ENCODE results near the gene SFTPD. TPM values are rescaled to one million over a fixed set of nuclear protein-coding genes. Genes with fewer than 3 reads are reported as not detected.

SFTPD gene
- total and polyA plus RNA-seq, 2 donors from 2014 or later, result 1.7 TPM

DNA sequence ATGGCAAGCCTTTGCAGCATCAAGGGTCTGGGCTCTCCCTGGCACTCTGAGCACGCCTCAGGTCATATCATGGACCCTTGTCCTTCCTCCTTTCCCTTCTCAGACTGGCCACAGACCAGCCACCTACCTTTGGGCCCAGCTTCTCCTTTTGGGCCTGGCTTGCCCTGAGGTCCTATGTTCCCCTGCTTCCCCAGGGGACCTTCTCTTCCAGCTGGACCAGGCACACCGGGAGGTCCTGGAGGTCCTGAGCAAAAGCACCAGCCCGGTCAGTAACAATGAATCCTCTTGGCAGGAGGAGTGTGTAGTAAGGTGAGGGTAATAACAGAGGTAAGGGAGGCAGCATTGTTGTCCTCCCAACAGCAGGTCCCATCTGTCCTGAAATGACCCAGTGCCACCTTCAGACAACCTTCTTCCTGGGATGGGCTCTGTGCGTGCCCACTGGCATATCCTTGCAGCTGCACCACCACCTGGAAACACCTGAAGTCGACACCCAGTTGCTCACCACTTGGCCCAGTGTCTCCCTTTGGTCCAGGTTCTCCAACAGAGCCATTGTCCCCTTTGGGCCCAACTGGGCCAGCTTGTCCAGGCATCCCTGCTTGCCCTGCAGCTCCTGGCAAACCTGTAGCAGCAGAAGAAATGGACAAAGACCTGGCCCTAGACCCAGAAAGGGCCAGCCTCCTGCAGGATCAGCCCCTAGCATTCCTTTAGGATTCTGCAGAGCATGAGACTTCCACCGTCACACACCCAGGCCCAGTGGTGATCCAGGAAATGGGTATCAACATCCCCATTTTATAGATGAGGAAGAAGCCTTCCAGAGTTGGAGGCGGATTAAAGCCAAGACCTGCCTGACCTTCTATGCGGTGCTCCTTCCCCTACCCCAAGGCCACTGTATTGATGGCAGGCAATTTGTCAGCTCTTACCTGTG is 6.4 kb downstream of the SFTPD start:
- TF ChIP-seq, protein P1, sequence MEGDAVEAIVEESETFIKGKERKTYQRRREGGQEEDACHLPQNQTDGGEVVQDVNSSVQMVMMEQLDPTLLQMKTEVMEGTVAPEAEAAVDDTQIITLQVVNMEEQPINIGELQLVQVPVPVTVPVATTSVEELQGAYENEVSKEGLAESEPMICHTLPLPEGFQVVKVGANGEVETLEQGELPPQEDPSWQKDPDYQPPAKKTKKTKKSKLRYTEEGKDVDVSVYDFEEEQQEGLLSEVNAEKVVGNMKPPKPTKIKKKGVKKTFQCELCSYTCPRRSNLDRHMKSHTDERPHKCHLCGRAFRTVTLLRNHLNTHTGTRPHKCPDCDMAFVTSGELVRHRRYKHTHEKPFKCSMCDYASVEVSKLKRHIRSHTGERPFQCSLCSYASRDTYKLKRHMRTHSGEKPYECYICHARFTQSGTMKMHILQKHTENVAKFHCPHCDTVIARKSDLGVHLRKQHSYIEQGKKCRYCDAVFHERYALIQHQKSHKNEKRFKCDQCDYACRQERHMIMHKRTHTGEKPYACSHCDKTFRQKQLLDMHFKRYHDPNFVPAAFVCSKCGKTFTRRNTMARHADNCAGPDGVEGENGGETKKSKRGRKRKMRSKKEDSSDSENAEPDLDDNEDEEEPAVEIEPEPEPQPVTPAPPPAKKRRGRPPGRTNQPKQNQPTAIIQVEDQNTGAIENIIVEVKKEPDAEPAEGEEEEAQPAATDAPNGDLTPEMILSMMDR (IDR thresholded peaks at IDR 0.05; ENCODE audit: borderline replicate concordance, extremely low read depth, insufficient read depth), result no peak
- H3K27ac ChIP-seq (ENCODE audit: low read depth in 2 of 2, low read length in 2 of 2), result no peak overlapping the region
- no peak overlapping the region for H3K4me3 ChIP-seq (ENCODE audit: low read length in 3 of 3)
- no peaks in the 10 kb centered on the region for H3K27me3 ChIP-seq (ENCODE audit: control insufficient read depth, insufficient read depth, low read length)
- DNase-seq (no peak), FAIRE-seq (no peak)
- intact Hi-C loops (cut with DNase I), result no loop called here
- no peaks in the 10 kb centered on the region for H3K9me3 ChIP-seq (ENCODE audit: control insufficient read depth in 2 of 3, insufficient read depth in 1 of 3, low read length in 3 of 3)
- H3K9ac ChIP-seq (ENCODE audit: low read length in 3 of 3), result no peak overlapping the region
- no peaks in the 10 kb centered on the region for H3K4me1 ChIP-seq (ENCODE audit: control insufficient read depth in 2 of 3, insufficient read depth in 2 of 3, low read depth in 1 of 3, low read length in 3 of 3)
- no peaks in the 10 kb centered on the region for H3K36me3 ChIP-seq (ENCODE audit: control insufficient read depth in 2 of 3, insufficient read depth in 3 of 3, low read length in 3 of 3)

DNA sequence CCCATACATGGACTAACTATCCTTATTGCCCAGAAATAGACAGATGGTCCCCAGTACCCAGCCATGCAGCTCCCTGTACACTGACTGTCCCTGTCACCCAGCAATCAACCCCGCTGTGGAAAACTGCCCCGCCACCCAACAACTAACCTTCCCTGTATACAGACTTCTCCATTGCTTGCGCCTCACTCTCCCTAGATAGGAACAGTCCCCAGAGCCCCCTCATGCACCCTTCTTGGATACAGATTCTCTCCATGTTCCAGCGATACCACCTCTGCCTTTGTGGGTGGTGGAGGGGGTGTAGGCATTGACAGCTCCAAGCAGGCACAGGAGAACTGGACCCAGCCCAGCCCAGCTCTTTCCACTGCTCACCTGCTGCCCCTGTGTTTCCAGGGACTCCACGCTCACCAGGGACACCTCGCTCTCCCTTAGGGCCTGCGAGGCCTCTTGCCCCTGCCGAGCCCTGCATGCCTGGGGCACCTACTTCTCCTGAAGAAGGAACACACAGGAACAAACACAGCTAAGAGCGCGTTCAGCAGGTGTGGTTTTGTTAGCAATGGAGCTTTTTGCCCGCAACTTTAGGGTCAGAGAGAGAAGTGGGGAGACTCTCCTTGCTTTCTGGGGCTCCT is 7.2 kb downstream of the SFTPD start:
- intact Hi-C loops (cut with DNase I), result no loop called here
- Histone ChIP-seq H3K36me3 (ENCODE audit: control insufficient read depth in 2 of 3, insufficient read depth in 3 of 3, low read length in 3 of 3) (no peaks in the 10 kb centered on the region), H3K27me3 (ENCODE audit: control insufficient read depth, insufficient read depth, low read length) (no peaks in the 10 kb centered on the region), H3K4me1 (ENCODE audit: control insufficient read depth in 2 of 3, insufficient read depth in 2 of 3, low read depth in 1 of 3, low read length in 3 of 3) (no peaks in the 10 kb centered on the region), H3K27ac (ENCODE audit: low read depth in 2 of 2, low read length in 2 of 2) (no peak overlapping the region), H3K9ac (ENCODE audit: low read length in 3 of 3) (no peak overlapping the region), H3K9me3 (ENCODE audit: control insufficient read depth in 2 of 3, insufficient read depth in 1 of 3, low read length in 3 of 3) (no peaks in the 10 kb centered on the region), H3K4me3 (ENCODE audit: low read length in 3 of 3) (no peak overlapping the region)
- FAIRE-seq (no peak), DNase-seq (no peak)
- TF ChIP-seq, protein P1 (IDR thresholded peaks at IDR 0.05; ENCODE audit: borderline replicate concordance, extremely low read depth, insufficient read depth), result no peak

GRCh38 chr10:79941146-79941545 is 7.8 kb downstream of the SFTPD start:
- H3K36me3 ChIP-seq (ENCODE audit: control insufficient read depth in 2 of 3, insufficient read depth in 3 of 3, low read length in 3 of 3), result no peaks in the 10 kb centered on the region
- H3K4me1 ChIP-seq (ENCODE audit: control insufficient read depth in 2 of 3, insufficient read depth in 2 of 3, low read depth in 1 of 3, low read length in 3 of 3), result no peaks in the 10 kb centered on the region
- DNase-seq, result no peak
- intact Hi-C loops (cut with DNase I), result no loop called here
- H3K27me3 ChIP-seq (ENCODE audit: control insufficient read depth, insufficient read depth, low read length), result no peaks in the 10 kb centered on the region
- H3K27ac ChIP-seq (ENCODE audit: low read depth in 2 of 2, low read length in 2 of 2), result no peak overlapping the region
- TF ChIP-seq, protein P1 (IDR thresholded peaks at IDR 0.05; ENCODE audit: borderline replicate concordance, extremely low read depth, insufficient read depth), result no peak
- no peak overlapping the region for H3K9ac ChIP-seq (ENCODE audit: low read length in 3 of 3)
- H3K9me3 ChIP-seq (ENCODE audit: control insufficient read depth in 2 of 3, insufficient read depth in 1 of 3, low read length in 3 of 3), result no peaks in the 10 kb centered on the region
- FAIRE-seq, result no peak
- H3K4me3 ChIP-seq (ENCODE audit: low read length in 3 of 3), result no peak overlapping the region

Data from kidney (tissue), 14 donors.